Panc1 (cell line): ENCODE results near the gene MPRIP. TPM values are rescaled to one million over a fixed set of nuclear protein-coding genes. Genes with fewer than 3 reads are reported as not detected.

Source experiments
- ATAC-seq: fragments of 200-7000 bp; cut with Tn5 transposase; 2 replicates; pipeline ENCODE4 v1.9.1; 2020; ENCODE audit warnings: mild to moderate bottlenecking, moderate library complexity
- BruUV-seq: library from RNA; stranded (reverse); fragments of 400-500 nt; replicated peaks from 2 replicates; lab custom pipeline; 2021; lab: Mats Ljungman, UMichigan
- CTCF ChIA-PET: fragments of 300-600 bp; sonication (Branson Sonifier 250); formaldehyde crosslinking; loops from one replicate; lab custom pipeline; 2022; ENCODE audit warnings: antibody characterized with exemption; lab: Charles Lee
- POLR2A ChIA-PET: fragments of 300-600 bp; sonication (Branson Sonifier 250); formaldehyde crosslinking; loops from one replicate; lab custom pipeline; 2022; ENCODE audit warnings: antibody characterized with exemption; lab: Charles Lee
- DNase-seq: peaks from one replicate; pipeline ENCODE4 v3.0.0-alpha.2; 2010; ENCODE audit warnings: low read depth, low spot score
- H3K27ac ChIP-seq: 2 replicates; pipeline ENCODE4 v1.5.1; 2011; ENCODE audit warnings: mild to moderate bottlenecking, low read length, inconsistent platforms
- H3K27me3 ChIP-seq: fragments of 200-500 bp; sonication (Bioruptor generic); 2 replicates; pipeline ENCODE4 v1.6.0; 2014; ENCODE audit warnings: low read length, inconsistent platforms; ENCODE audit not compliant: control insufficient read depth, insufficient read depth
- H3K36me3 ChIP-seq: fragments of 200-500 bp; sonication (Bioruptor generic); 2 replicates; pipeline ENCODE4 v1.5.1; 2014; ENCODE audit warnings: inconsistent platforms, mild to moderate bottlenecking, low read length, moderate library complexity; ENCODE audit not compliant: control insufficient read depth, insufficient read depth
- H3K4me1 ChIP-seq: 2 replicates; pipeline ENCODE4 v1.5.1; 2011; ENCODE audit warnings: inconsistent platforms, mild to moderate bottlenecking, low read length, moderate library complexity; ENCODE audit not compliant: control insufficient read depth, insufficient read depth
- H3K4me3 ChIP-seq, 2 experiments: 2 replicates each; pipeline ENCODE4 v1.5.1; 2011 to 2012; ENCODE audit warnings: low read depth in 2 of 2, low read length in 2 of 2, mild to moderate bottlenecking in 2 of 2, inconsistent platforms in 1 of 2, moderate library complexity in 1 of 2
- H3K9me3 ChIP-seq: fragments of 200-500 bp; sonication (Bioruptor generic); 2 replicates; pipeline ENCODE4 v1.5.1; 2014; ENCODE audit warnings: low read depth, mild to moderate bottlenecking, inconsistent platforms, low read length, moderate library complexity; ENCODE audit not compliant: control insufficient read depth, insufficient read depth
- CTCF ChIP-seq: fragments of 450-650 bp; IDR thresholded peaks from 2 replicates; pipeline ENCODE4 v1.5.1; 2017; ENCODE audit warnings: mild to moderate bottlenecking
- POLR2AphosphoS5 ChIP-seq: IDR thresholded peaks from 2 replicates; pipeline ENCODE4 v1.6.1; 2012; ENCODE audit warnings: mild to moderate bottlenecking, low read depth, low read length, moderate library complexity
- SIN3A ChIP-seq: IDR thresholded peaks from 2 replicates; pipeline ENCODE4 v1.6.1; 2012; ENCODE audit warnings: low read depth, mild to moderate bottlenecking, low read length, moderate library complexity, borderline replicate concordance; ENCODE audit not compliant: insufficient read depth
- TCF7L2 ChIP-seq: IDR thresholded peaks from 2 replicates; pipeline ENCODE4 v1.6.1; 2011; ENCODE audit warnings: mild to moderate bottlenecking, low read depth, low read length, inconsistent platforms
- in situ Hi-C: cut with HindIII; loops from 2 replicates; pipeline ENCODE4 v1.10.0; 2016; ENCODE audit warnings: low sequenced_read_pairs, low pct_unique_long_range_greater_than_20kb
- intact Hi-C: fragments of 100-400 bp; cut with micrococcal nuclease; formaldehyde crosslinking; loops from one replicate; pipeline ENCODE4 v1.10.0; 2022; ENCODE audit not compliant: unreplicated experiment
- total RNA-seq: library from RNA; stranded (reverse); gene quantifications from one replicate; pipeline ENCODE4 v1.2.1, GENCODE V29; 2021; ENCODE audit not compliant: unreplicated experiment
- TF ChIP-seq, protein P1 (sequence below), 2 experiments: IDR thresholded peaks; 2 replicates each; pipeline ENCODE4 v1.6.1; 2011 to 2012; ENCODE audit warnings: low read depth in 2 of 2, control low read depth in 1 of 2, low read length in 1 of 2, mild to moderate bottlenecking in 1 of 2, moderate library complexity in 1 of 2; ENCODE audit not compliant: insufficient read depth in 1 of 2

The MPRIP gene
- total RNA-seq, 1 experiment from 2014 or later, result 155 TPM

DNA sequence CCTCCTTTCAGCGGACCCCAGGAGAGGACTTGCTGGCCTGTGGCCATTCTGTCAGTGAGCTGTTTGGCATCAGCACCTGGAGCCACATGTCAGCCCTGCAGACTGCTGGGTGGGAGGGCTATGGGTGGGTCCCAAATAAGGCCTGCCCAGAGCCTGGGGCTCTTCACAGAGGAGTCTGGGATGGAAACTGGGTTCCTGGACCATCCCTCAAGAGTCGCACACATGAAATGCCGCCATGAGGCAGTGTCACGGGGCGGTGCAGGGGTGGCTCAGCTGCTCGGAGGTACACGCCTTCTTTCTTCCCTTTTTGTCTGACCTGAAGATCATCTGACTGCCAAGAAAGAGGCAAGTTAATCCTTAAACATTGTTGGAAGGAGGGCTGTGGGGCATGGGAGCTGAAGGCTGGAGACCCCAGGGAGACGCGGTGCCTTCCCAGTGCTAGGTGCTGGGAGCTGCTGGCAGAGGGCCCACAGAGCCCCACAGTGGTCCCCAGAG, 14.8 kb downstream of the MPRIP start:
- Histone ChIP-seq H3K27me3 (no peaks in the 10 kb centered on the region), H3K27ac (no peak overlapping the region), H3K9me3 (no peaks in the 10 kb centered on the region), H3K36me3 (no peaks in the 10 kb centered on the region), H3K4me1 (no peaks in the 10 kb centered on the region; the same call in 1 of the 2 replicates), H3K4me3 (no peak overlapping the region)
- no peak for ATAC-seq
- in situ Hi-C loops (no loop called here), intact Hi-C loops (no loop called here)
- ChIA-PET POLR2A (interaction anchor here (1.1 kb wide), 1 partner anchor 23 kb away, joined by 3 read pairs; no protein-coding TSS in a partner anchor), CTCF (no interaction called here)
- TF ChIP-seq TCF7L2, result no peak
- TF ChIP-seq SIN3A, result no peak
- no peak for TF ChIP-seq CTCF
- TF ChIP-seq POLR2AphosphoS5, result no peak
- TF ChIP-seq, protein P1, sequence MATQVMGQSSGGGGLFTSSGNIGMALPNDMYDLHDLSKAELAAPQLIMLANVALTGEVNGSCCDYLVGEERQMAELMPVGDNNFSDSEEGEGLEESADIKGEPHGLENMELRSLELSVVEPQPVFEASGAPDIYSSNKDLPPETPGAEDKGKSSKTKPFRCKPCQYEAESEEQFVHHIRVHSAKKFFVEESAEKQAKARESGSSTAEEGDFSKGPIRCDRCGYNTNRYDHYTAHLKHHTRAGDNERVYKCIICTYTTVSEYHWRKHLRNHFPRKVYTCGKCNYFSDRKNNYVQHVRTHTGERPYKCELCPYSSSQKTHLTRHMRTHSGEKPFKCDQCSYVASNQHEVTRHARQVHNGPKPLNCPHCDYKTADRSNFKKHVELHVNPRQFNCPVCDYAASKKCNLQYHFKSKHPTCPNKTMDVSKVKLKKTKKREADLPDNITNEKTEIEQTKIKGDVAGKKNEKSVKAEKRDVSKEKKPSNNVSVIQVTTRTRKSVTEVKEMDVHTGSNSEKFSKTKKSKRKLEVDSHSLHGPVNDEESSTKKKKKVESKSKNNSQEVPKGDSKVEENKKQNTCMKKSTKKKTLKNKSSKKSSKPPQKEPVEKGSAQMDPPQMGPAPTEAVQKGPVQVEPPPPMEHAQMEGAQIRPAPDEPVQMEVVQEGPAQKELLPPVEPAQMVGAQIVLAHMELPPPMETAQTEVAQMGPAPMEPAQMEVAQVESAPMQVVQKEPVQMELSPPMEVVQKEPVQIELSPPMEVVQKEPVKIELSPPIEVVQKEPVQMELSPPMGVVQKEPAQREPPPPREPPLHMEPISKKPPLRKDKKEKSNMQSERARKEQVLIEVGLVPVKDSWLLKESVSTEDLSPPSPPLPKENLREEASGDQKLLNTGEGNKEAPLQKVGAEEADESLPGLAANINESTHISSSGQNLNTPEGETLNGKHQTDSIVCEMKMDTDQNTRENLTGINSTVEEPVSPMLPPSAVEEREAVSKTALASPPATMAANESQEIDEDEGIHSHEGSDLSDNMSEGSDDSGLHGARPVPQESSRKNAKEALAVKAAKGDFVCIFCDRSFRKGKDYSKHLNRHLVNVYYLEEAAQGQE (IDR thresholded peaks at IDR 0.05; ENCODE audit: insufficient read depth in 1 of 2, low read depth in 2 of 2, low read length in 1 of 2), result no peak
- no peak for DNase-seq
- no TSS peak for BruUV-seq

DNA sequence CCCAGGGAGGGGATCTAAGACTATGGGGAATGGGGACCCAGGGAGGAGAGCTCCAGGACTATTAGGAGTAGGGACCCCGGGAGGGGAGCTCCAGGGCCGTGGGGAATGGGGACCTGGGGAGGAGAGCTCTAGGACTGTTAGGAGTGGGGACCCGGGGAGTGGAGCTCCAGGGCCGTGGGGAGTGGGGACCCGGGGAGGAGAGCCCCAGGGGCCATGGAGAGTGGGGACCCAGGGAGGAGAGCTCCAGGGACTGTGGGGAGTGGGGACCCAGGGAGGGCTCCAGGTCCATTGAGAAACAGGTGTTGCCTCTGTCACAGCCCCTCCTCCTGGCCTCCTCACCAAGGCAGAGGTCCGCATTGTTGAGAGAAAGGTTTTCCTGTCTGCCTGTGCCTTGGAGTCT, 16.0 kb downstream of the MPRIP start:
- Histone ChIP-seq H3K27me3 (no peaks in the 10 kb centered on the region), H3K9me3 (no peaks in the 10 kb centered on the region), H3K4me1 (no peaks in the 10 kb centered on the region), H3K27ac (no peak overlapping the region), H3K36me3 (no peaks in the 10 kb centered on the region), H3K4me3 (no peak overlapping the region)
- POLR2A ChIA-PET, result no interaction called here
- no peak for TF ChIP-seq POLR2AphosphoS5
- no peak for TF ChIP-seq CTCF
- TF ChIP-seq SIN3A, result no peak
- TF ChIP-seq TCF7L2, result no peak
- TF ChIP-seq, protein P1 (IDR thresholded peaks at IDR 0.05; ENCODE audit: insufficient read depth in 1 of 2, low read depth in 2 of 2, low read length in 1 of 2), result no peak
- in situ Hi-C loops, result no loop called here
- ATAC-seq (no peak), DNase-seq (no peak)
- intact Hi-C loops, result no loop called here
- BruUV-seq, result no TSS peak
- CTCF ChIA-PET, result no interaction called here
